ENCODE data around the gene LETMD1. TPM values are rescaled to one million over a fixed set of nuclear protein-coding genes. Genes with fewer than 3 reads are reported as not detected.
"Not testable (repeated sequence)": the region's sequence is repeated elsewhere in the genome, so short reads cannot be mapped to it uniquely, and the experiment has no call there.

LETMD1 gene
- polyA plus RNA-seq, 1 of the 3 experiments (the other 2 are of a cell fraction) = 67.8 TPM

DNA sequence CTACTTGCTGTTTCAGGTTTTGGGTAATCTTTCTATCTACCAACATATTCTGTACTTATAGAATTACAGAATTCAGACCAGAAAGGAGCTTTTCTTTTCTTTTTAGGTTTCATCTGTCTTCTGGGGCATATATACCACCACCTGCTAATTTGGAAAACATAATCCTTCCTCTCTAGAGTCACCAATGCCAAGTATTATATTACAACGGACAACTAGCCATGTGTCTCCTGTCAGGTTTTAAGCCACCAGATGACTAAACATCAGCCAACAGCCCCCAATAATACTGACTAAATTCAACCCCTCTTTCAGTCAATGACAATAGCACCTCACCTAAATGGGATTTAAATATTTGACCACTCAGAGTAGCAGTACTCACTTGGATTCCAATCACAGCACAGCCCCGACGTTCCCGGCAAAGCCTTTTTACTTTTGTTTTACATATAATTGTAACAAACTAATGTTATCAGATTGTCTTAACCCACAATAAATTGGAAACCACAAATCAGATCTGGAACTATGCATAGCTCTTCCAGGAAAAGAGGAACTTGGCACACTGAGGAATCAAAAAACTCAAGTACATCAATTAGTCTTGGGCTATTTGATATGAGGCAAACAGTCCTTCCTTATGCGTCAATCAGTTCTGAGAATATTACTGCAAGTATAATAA is 35.4 kb upstream of the LETMD1 start:
- no peaks in the 10 kb centered on the region for H3F3A ChIP-seq (replicated peaks; ENCODE audit: insufficient read depth)
- H3K9ac ChIP-seq = no peak overlapping the region
- peaks cover 5% of the 10 kb centered on the region; the same call in 1 of the 2 replicates for H4K20me1 ChIP-seq (ENCODE audit: insufficient read depth)
- no peak overlapping the region for H3K4me3 ChIP-seq (ENCODE audit: low read depth in 2 of 2, low read length in 1 of 2)
- no peaks in the 10 kb centered on the region for H3K4me1 ChIP-seq (ENCODE audit: control insufficient read depth in 1 of 2, insufficient read depth in 2 of 2, low read depth in 1 of 2, low read length in 1 of 2)
- POLR2A ChIA-PET = no interaction called here
- H3K9me3 ChIP-seq = no peaks in the 10 kb centered on the region
- CTCF ChIA-PET = interaction anchor here (1.6 kb wide), 1 partner anchor 25 kb away, joined by 6 read pairs; no protein-coding TSS in a partner anchor
- no peak for DNase-seq
- H3K79me2 ChIP-seq (ENCODE audit: insufficient read depth) = peaks cover 80% of the 10 kb centered on the region
- H3K27me3 ChIP-seq (ENCODE audit: insufficient read depth) = no peaks in the 10 kb centered on the region
- H3K9me2 ChIP-seq = no peaks in the 10 kb centered on the region
- H3K36me3 ChIP-seq (replicated peaks in 1 of 2; ENCODE audit: control insufficient read depth in 1 of 2, insufficient read depth in 2 of 2, low read length in 1 of 2) = peaks cover 2 to 3% of the 10 kb centered on the region in 2 experiments
- H3K27ac ChIP-seq (ENCODE audit: low read depth in 2 of 2, low read length in 1 of 2) = no peak overlapping the region
- 73% methylated on average over 5 of the region's 5 CpGs for WGBS (ENCODE audit: low lambda C conversion rate)
- TF ChIP-seq FOXJ3 (CRISPR knock-in tag; IDR thresholded peaks at IDR 0.05) = no peak
- TF ChIP-seq, protein P1, sequence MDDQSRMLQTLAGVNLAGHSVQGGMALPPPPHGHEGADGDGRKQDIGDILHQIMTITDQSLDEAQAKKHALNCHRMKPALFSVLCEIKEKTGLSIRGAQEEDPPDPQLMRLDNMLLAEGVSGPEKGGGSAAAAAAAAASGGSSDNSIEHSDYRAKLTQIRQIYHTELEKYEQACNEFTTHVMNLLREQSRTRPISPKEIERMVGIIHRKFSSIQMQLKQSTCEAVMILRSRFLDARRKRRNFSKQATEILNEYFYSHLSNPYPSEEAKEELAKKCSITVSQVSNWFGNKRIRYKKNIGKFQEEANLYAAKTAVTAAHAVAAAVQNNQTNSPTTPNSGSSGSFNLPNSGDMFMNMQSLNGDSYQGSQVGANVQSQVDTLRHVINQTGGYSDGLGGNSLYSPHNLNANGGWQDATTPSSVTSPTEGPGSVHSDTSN (IDR thresholded peaks at IDR 0.05) = 0 out of 2 replicates have a peak, but pooled peaks have one; percentile 7
- no peak overlapping the region for H2AFZ ChIP-seq (ENCODE audit: low read depth)
- H3K4me2 ChIP-seq = no peak overlapping the region

DNA sequence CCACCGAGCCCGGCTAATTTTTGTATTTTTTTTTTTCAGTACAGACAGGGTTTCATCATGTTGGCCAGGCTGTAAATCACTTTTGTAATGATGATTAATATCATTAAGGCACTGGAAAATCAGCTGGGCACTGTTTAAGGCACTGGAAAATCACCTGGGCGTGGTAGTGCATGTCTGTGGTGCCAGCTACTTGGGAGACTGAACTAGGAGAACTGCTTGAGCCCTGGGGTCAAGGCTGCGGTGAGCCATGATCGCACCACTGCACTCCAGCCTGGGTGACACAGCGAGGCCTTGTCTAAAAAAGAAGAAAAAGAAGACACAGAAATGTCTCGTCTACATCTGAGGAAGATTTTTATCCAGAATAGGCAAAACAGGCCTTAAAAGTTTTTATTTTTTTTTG is 34.7 kb upstream of the LETMD1 start:
- H2AFZ ChIP-seq (ENCODE audit: low read depth) = no peak overlapping the region
- H3K36me3 ChIP-seq (replicated peaks in 1 of 2; ENCODE audit: control insufficient read depth in 1 of 2, insufficient read depth in 2 of 2, low read length in 1 of 2) = peaks cover 0 to under 1% of the 10 kb centered on the region in 2 experiments
- no peak overlapping the region for H3K4me2 ChIP-seq
- no peaks in the 10 kb centered on the region for H3K9me2 ChIP-seq
- H3K4me3 ChIP-seq (ENCODE audit: low read depth in 2 of 2, low read length in 1 of 2) = no peak overlapping the region
- CTCF ChIA-PET = no interaction called here
- peaks cover 5% of the 10 kb centered on the region; the same call in 1 of the 2 replicates for H4K20me1 ChIP-seq (ENCODE audit: insufficient read depth)
- DNase-seq = no peak
- no peaks in the 10 kb centered on the region for H3K9me3 ChIP-seq
- H3K27me3 ChIP-seq (ENCODE audit: insufficient read depth) = no peaks in the 10 kb centered on the region
- POLR2A ChIA-PET = no interaction called here
- no peak overlapping the region for H3K27ac ChIP-seq (ENCODE audit: low read depth in 2 of 2, low read length in 1 of 2)
- peaks cover 85% of the 10 kb centered on the region for H3K79me2 ChIP-seq (ENCODE audit: insufficient read depth)
- no peak for TF ChIP-seq GATA2 (CRISPR knock-in tag; IDR thresholded peaks at IDR 0.05)
- no peak overlapping the region for H3K9ac ChIP-seq
- WGBS (ENCODE audit: low lambda C conversion rate) = 89% methylated on average over 7 of the region's 7 CpGs
- H3F3A ChIP-seq (replicated peaks; ENCODE audit: insufficient read depth) = no peaks in the 10 kb centered on the region
- no peaks in the 10 kb centered on the region for H3K4me1 ChIP-seq (ENCODE audit: control insufficient read depth in 1 of 2, insufficient read depth in 2 of 2, low read depth in 1 of 2, low read length in 1 of 2)

DNA sequence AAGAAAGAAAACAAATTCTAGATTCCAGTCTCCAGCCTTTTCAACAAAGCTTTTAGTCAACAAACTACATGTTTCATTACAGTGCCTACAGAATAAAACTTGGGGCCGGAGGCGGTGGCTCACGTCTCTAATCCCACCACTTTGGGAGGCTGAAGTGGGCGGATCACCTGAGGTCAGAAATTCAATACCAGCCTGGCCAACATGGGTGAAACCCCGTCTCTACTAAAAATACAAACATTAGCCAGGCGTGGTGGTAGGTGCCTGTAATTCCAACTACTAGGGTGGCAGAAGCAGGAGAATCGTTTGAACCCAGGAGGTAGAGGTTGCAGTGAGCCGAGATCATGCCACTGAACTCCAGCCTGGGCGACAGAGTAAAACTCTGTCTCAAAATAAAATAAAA is 33.7 kb upstream of the LETMD1 start:
- H3K27me3 ChIP-seq (ENCODE audit: insufficient read depth); H3K4me1 ChIP-seq (ENCODE audit: control insufficient read depth in 1 of 2, insufficient read depth in 2 of 2, low read depth in 1 of 2, low read length in 1 of 2); H3K27ac ChIP-seq (ENCODE audit: low read depth in 2 of 2, low read length in 1 of 2); H3K4me3 ChIP-seq (ENCODE audit: low read depth in 2 of 2, low read length in 1 of 2); H3K9me3 ChIP-seq; H3K4me2 ChIP-seq; H3F3A ChIP-seq (replicated peaks; ENCODE audit: insufficient read depth); POLR2A ChIA-PET; H2AFZ ChIP-seq (ENCODE audit: low read depth); DNase-seq; H3K9ac ChIP-seq; H3K9me2 ChIP-seq; CTCF ChIA-PET; H3K36me3 ChIP-seq (replicated peaks in 1 of 2; ENCODE audit: control insufficient read depth in 1 of 2, insufficient read depth in 2 of 2, low read length in 1 of 2); H4K20me1 ChIP-seq (ENCODE audit: insufficient read depth): not testable (repeated sequence)
- 97% methylated on average over 9 of the region's 9 CpGs for WGBS (ENCODE audit: low lambda C conversion rate)
- peaks cover 88% of the 10 kb centered on the region for H3K79me2 ChIP-seq (ENCODE audit: insufficient read depth)

DNA sequence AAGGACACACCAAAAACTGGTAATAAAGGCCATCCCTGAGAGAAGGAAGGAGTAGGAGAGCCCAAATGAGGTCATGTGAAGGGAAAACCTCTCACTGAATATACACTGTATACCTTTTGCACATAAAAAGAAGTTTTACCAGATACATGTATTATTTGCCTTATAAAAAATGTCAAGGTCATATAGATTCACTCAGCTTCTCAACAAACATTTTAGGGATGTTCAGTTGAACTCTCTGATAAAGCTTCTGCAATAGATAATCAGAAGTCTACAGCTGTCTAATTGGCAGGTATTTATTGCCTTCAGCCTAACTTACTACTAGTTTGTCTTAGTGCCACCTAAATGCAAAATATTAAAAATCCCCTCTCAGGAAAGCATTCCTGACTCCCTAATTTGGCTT is 30.7 kb upstream of the LETMD1 start:
- Histone ChIP-seq H3K36me3 (replicated peaks in 1 of 2; ENCODE audit: control insufficient read depth in 1 of 2, insufficient read depth in 2 of 2, low read length in 1 of 2) (no peaks in the 10 kb centered on the region), H3K27ac (ENCODE audit: low read depth in 2 of 2, low read length in 1 of 2) (no peak overlapping the region), H3K4me3 (ENCODE audit: low read depth in 2 of 2, low read length in 1 of 2) (no peak overlapping the region), H2AFZ (ENCODE audit: low read depth) (no peak overlapping the region), H3K9me2 (no peaks in the 10 kb centered on the region), H3K79me2 (ENCODE audit: insufficient read depth) (peaks cover 98% of the 10 kb centered on the region), H3K4me1 (ENCODE audit: control insufficient read depth in 1 of 2, insufficient read depth in 2 of 2, low read depth in 1 of 2, low read length in 1 of 2) (no peaks in the 10 kb centered on the region), H3K27me3 (ENCODE audit: insufficient read depth) (no peaks in the 10 kb centered on the region), H3K9ac (no peak overlapping the region), H3F3A (replicated peaks; ENCODE audit: insufficient read depth) (no peaks in the 10 kb centered on the region), H4K20me1 (ENCODE audit: insufficient read depth) (no peaks in the 10 kb centered on the region; the same call in 1 of the 2 replicates), H3K9me3 (no peaks in the 10 kb centered on the region), H3K4me2 (no peak overlapping the region)
- CTCF ChIA-PET = interaction anchor here (0.9 kb wide), 1 partner anchor 30 kb away, joined by 3 read pairs; no protein-coding TSS in a partner anchor
- DNase-seq = no peak
- POLR2A ChIA-PET = no interaction called here
- TF ChIP-seq, protein P2, sequence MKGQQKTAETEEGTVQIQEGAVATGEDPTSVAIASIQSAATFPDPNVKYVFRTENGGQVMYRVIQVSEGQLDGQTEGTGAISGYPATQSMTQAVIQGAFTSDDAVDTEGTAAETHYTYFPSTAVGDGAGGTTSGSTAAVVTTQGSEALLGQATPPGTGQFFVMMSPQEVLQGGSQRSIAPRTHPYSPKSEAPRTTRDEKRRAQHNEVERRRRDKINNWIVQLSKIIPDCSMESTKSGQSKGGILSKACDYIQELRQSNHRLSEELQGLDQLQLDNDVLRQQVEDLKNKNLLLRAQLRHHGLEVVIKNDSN (IDR thresholded peaks at IDR 0.05; ENCODE audit: borderline replicate concordance, low read depth) = no peak
- no peak for TF ChIP-seq POLR2AphosphoS5 (IDR thresholded peaks at IDR 0.05; ENCODE audit: low read depth, low read length)
- TF ChIP-seq, protein P3, sequence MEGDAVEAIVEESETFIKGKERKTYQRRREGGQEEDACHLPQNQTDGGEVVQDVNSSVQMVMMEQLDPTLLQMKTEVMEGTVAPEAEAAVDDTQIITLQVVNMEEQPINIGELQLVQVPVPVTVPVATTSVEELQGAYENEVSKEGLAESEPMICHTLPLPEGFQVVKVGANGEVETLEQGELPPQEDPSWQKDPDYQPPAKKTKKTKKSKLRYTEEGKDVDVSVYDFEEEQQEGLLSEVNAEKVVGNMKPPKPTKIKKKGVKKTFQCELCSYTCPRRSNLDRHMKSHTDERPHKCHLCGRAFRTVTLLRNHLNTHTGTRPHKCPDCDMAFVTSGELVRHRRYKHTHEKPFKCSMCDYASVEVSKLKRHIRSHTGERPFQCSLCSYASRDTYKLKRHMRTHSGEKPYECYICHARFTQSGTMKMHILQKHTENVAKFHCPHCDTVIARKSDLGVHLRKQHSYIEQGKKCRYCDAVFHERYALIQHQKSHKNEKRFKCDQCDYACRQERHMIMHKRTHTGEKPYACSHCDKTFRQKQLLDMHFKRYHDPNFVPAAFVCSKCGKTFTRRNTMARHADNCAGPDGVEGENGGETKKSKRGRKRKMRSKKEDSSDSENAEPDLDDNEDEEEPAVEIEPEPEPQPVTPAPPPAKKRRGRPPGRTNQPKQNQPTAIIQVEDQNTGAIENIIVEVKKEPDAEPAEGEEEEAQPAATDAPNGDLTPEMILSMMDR (IDR thresholded peaks at IDR 0.05) = no peak
- no peak for TF ChIP-seq CHD2 (IDR thresholded peaks at IDR 0.05; ENCODE audit: low read length, partially characterized antibody)
- no peak for TF ChIP-seq TCF12 (IDR thresholded peaks at IDR 0.05)
- no peak for TF ChIP-seq YY1 (IDR thresholded peaks at IDR 0.05; ENCODE audit: low read depth)
- TF ChIP-seq, protein P1 (IDR thresholded peaks at IDR 0.05) = no peak
- TF ChIP-seq GATA2 (CRISPR knock-in tag; IDR thresholded peaks at IDR 0.05) = no peak
- TF ChIP-seq NRF1 (IDR thresholded peaks at IDR 0.05; ENCODE audit: low read depth, low read length) = no peak
- no peak for TF ChIP-seq NFIC (IDR thresholded peaks at IDR 0.05; ENCODE audit: borderline replicate concordance)
- no peak for TF ChIP-seq ELF1 (IDR thresholded peaks at IDR 0.05)
